NCI-H526 (cell line): ENCODE data around the gene TRIO.
A peak's percentile ranks its signal among the peaks of the same experiment; 100 is the strongest.

ENCODE experiments used
- DNase-seq, 2 experiments: peaks; one replicate each; lab custom pipeline; 2025; lab: John Stamatoyannopoulos, UW

TRIO gene

DNA sequence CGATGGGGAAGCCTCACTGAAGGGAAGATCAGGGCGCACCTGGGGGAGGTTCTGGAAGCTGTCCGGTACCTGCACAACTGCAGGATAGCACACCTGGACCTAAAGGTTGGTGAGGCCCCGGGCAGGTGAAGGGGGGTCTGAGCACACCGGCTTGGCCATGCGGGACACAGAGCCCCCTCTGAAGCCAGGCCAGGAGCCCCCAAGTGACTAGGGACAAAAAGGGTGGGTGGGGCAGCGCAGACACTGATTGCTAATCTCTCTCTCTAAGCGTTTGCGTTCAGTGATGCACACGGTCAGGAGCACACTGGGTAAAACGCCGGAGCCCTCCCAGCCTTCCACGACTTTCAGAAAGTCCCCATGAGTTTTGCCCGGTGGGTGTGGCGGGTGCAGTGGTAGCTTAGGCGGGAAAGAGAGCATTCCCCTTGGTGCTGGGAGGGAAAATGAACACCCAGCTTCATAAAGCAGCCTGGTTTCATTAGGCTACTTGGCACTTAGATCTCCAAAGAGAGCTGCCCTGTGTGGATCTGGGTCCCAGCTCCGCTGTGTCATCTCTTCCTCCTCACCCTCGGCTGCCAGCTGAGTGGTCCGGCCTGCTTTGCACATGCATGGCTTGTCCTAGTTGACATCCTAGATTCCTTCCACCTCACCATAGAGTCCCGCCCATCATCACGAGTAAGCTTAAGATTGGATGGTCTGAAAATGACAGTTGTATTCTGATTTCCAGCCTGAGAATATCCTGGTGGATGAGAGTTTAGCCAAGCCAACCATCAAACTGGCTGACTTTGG lies 364.2 kb downstream of the TRIO start:
- no peak for DNase-seq

DNA sequence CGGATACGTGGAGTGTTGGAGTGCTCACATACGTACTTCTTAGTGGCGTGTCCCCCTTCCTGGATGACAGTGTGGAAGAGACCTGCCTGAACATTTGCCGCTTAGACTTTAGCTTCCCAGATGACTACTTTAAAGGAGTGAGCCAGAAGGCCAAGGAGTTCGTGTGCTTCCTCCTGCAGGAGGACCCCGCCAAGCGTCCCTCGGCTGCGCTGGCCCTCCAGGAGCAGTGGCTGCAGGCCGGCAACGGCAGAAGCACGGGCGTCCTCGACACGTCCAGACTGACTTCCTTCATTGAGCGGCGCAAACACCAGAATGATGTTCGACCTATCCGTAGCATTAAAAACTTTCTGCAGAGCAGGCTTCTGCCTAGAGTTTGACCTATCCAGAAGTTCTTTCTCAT lies 364.9 kb downstream of the TRIO start:
- no peak for DNase-seq

DNA sequence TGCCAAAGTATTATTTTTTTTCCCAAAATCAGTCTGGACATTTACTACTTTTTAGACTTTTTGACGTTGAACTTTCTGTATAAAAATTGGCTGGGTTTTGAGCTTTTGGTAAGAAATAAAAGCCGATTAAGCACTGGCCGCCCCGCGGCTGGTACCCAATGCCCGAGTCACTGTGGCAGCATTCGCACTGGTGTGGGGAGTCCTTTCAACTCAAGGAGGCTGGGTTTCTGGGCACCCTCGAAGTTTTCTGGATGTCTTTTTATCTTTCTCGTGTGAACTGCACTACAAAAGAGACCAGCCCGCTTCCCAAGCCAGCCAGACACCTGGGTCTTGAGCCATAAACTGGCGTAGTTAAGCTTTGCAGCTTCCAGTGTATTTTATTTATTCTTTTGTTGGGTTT lies 366.4 kb downstream of the TRIO start:
- DNase-seq: no peak

- peak; percentile 21 to 43 for DNase-seq
Observed at GRCh38 chr5:14510156-14510734, 367.1 kb downstream of the TRIO start.

- DNase-seq: no peak
Observed at GRCh38 chr5:14510880-14511279, 367.7 kb downstream of the TRIO start.

- DNase-seq: no peak
Observed at GRCh38 chr5:14512574-14512973, 369.4 kb downstream of the TRIO start.

DNA sequence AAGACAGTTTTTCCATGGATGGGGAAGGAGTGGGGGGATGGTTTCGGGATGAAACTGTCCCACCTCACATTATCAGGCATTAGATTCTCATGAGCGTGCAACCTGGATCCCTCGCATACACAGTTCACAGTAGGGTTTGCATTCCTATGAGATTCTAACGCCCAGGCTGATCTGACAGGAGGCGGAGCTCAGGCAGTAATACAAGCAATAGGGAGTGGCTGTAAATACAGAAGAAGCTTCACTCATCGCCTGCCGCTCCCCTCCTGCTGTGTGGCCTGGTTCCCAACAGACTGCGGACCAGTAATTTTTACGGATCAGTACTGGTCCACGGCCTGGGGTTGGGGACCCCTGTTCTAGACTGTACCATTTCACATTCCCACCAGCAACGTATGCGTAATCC lies 370.1 kb downstream of the TRIO start:
- no peak for DNase-seq

DNA sequence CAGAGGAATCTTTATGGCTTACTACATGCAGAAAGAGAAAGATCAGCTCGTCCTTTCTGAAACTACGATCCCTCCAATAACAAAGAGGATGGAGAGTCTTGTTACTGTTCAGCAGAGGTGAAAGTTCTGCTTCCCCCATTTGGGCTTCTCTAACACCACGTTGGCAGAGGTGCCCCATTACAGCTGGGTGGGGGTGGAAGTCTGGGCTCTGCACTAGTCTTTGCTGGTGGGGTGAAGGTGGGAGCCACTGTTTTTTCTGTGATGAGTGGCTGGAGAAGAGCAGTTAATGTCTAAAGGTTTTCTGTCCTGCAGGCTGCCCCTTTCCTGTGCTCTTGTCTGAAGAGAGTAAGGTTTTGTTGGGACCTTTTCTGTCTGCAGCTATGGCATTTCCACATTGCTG lies 373.8 kb downstream of the TRIO start:
- no peak for DNase-seq

DNA sequence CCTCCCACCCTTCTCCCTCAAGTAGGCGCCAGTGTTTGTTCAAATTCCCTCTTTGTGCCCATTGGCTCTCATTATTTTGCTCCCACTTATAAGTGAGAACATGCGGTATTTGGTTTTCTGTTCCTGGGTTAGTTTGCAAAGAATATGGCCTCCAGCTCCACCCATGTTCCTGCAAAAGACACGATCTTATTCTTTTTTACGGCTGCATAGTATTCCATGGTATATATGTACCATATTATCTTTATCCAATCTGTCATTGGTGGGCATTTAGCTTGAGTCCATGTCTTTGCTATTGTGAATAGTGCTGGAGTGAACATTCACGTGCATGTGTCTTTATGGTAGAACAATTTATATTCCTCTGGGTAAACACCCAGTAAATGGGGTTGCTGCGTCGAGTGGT lies 375.5 kb downstream of the TRIO start:
- no peak for DNase-seq

DNA sequence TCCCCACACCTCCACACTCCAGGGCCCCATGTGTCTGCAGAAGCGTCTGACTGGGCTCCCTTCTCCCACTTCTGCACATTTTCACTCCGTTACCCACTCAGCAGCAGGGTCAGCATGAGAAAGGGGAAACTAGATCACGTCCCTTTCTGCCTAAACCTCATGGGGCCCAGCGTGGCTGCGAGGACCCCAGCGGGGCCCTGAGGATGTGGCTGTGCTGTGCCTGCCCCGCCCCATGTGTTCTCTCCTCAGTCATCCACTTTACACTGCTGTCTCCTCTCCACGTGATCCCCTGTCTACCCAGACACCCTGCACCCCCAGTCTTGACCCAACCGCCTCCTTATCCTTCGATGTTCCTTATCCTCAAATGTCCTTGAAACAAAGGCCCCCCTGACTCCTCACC lies 378.6 kb downstream of the TRIO start:
- DNase-seq: no peak

- DNase-seq: no peak
Observed at GRCh38 chr5:14522721-14523120, 379.6 kb downstream of the TRIO start.

DNA sequence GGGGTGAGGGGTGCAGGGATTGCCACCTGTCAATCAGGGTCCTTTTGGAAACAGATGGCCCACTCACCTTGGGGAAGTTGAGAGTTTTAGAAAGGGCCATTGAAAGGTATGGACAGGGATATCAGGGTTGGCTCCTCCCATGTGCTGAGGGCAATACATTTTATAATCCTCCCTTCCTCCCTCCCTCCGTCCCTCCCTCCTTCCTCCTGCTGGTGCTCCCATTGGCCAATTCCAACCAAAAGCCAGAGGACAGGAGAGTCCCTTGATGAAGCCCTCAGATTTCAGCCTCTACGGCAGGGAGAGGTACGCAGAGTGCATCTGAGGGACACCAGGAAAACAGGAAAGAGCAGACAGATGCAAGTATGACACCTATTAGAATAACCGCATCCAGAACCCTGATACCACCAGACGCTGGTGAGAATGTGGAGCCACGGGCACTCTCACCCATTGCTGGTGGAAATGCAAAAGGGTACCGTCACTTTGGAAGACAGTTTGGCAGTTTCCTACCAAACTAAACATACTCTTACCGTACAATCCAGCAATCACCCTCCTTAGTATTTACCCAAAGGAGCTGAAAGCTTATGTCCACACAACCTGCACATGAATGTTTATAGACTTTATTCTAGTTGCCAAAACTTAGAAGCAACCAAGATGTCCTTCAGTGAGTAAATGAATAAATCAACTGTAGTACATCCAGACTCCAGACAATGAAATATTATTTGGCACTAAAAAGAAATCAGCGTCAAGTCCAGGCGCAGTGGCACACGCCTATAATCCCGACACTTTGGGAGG lies 380.3 kb downstream of the TRIO start:
- no peak for DNase-seq

GRCh38 chr5:14525397-14525796 lies 382.3 kb downstream of the TRIO start:
- DNase-seq: no peak

DNA sequence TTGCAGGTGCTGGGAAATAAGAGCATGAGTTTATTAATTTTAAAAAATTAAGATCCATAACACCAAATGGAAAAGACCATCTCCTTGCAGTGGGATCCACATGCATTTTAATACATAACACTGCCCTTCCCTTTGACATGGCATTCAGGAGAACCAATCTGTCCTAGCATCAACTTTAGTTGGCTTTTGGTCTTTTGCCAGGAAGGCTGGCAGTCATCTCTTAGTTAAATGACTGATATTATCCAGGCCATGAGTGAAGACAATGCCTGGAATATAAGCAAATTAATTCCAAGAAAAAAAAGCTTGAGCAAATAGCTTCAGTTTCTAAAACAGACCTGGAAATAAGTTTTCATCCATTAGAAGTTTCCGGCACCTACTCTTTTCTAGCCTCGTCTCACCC lies 383.4 kb downstream of the TRIO start:
- DNase-seq: no peak

GRCh38 chr5:14528115-14528514 lies 385.0 kb downstream of the TRIO start:
- DNase-seq: no peak

DNA sequence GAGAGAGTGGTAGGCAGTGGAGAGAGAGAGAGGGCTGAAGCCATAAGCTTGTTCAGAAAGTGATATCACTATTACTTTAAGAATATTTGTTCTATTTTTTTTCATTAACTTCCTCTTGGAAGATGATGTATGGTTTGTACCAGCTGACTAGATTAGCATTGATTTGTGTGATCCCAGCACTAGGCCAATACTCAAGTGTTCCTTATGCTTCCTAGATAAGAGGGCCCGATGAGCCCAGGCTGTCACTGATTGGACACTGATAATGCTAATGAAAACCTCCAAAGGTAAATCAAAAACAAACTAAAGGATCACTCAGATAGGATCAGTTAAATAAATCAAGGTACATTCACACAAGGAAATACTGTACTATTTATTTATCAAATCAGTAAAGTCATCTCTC lies 385.8 kb downstream of the TRIO start:
- no peak for DNase-seq

DNA sequence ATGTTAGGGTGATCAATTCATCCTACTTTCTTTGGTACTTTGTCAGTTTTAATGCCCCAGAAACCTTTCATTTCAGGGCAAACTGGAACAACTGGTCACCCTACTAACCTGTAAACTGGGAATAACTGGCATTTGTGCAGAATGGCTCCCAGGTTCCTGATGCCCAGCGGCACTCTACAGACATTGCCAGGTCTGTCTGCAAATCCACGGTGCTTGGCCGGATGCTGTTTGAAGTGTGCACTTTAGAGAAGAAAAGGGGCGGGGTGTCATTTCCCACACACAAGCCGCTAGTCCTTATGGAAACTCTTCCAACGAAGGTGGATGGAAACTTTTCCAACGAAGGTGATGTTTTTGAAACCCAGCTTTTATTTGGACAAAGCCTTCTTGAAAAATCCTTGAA lies 388.5 kb downstream of the TRIO start:
- no peak for DNase-seq

DNA sequence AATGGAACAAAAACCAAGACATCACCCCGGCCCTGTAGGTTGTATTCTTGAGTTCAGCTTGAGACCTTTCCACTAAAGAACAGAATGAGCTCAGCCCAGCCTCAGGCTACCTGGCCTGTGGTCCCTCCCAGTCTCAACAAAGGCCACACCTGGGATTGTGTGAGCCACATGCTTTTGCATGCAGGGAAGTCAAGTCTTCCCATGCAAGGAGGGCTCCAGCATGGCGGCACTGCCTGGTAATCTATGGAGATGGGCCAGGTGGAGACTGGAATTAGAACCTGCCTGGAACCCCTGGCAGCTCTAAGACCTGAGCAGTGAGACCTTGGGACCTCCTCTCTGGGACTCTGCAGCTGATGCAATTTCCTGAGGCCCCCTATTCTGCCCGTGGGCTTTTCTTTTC lies 389.0 kb downstream of the TRIO start:
- DNase-seq: no peak

DNA sequence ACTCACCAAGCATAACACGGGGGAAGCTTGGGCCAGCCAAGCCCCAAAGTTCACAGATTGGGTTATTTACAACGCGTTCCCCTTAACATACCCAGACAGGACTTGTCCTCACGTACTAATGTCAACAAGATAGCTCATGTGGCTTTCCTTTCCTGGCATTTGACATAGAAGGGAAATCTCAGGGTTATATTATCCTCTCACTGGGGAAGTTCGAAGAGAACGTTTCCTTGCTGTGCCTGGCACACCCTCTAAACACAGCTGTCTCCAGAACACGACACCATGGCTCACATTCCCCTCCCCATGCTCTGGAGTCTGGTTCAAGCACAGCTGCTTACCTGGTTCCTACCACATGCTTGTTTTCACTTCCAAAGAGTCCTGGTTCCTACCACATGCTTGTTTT lies 391.6 kb downstream of the TRIO start:
- DNase-seq: peak in 1 of 2 experiments; percentile 73

DNA sequence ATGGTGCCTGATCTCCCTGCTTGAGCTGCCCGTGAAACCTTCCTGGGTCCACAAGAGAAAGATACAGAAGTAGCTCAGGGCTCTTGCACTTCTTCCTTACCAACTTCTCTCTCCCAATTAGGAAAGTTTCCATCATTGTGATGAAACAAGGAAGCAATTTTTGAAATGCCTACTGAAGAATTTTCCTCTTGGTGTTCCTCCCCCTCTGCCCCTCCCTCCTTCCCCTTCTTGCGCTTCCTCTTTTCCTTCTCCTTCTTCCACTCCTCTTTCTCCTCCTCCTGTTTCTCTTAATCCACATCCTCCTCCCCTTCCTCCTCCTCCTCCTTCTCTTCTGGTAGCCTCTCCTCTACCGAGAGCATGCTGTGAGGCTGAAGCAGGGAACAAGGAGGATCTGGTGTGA lies 402.2 kb downstream of the TRIO start:
- DNase-seq: no peak

DNA sequence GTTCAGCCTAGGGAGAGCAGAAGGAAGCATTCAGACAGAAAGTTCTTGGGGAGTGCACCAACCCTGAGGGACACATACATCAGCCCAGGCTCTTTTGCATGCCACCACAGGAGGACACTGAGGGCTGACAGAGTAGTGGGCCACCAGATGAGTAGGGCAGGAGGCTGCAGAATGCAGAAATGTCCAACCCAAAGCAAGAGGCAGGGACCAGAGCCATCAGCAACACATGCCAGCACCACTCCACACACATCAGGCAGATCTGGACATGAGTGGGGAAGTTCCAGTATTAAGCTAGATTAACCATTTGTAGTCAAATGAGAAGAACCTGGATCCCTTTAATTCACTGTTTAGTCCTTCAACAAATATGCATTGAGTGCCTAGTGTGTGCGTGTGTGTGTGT lies 402.7 kb downstream of the TRIO start:
- DNase-seq: no peak

DNA sequence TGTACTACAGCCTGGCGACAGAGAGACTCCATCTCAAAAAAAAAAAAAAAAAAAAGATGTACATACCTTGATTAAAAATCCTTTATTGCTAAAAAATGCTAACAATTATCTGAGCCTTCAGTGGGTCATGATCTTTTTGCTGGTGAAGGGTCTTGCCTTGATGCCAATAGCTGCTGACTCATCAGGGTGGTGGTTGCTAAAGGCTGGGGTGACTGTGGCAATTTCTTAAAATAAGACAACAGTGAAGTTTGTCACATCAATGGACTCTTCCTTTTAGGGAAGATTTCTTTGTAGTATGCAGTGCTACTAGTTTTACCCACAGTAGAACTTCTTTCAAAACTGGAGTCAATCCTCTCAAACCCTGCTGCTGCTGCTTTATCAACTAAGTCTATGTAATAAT lies 404.5 kb downstream of the TRIO start:
- no peak for DNase-seq

GRCh38 chr5:14551211-14551610 lies 408.1 kb downstream of the TRIO start:
- DNase-seq: peak; percentile 82 to 87
